PC-9 (cell line): Measurements from ENCODE around the gene PLCL2.

ENCODE experiments used
- CTCF ChIP-seq: fragments of 200-600 bp; sonication (generic); conservative IDR thresholded peaks from 2 replicates; pipeline ENCODE4 v1.6.1; 2017; ENCODE audit warnings: mixed run types, antibody characterized with exemption, mild to moderate bottlenecking, moderate library complexity
- EZH2 ChIP-seq: fragments of 200-600 bp; sonication (generic); IDR thresholded peaks from 2 replicates; pipeline ENCODE4 v1.8.0; 2017; ENCODE audit warnings: antibody characterized with exemption, low read depth

GRCh38 chr3:17027318-17027717 lies 142.6 kb downstream of the PLCL2 start:
- TF ChIP-seq EZH2 (no peak), CTCF (no peak)
